MM.1S (cell line): ENCODE measurements around the gene ZSCAN31.

Experiments
- EZH2phosphoT487 ChIP-seq: fragments of 300-600 bp; sonication (generic); IDR thresholded peaks from 2 replicates; pipeline ENCODE4 v1.6.1; 2018; ENCODE audit warnings: antibody characterized with exemption, low read length
- TF ChIP-seq, protein P1 (sequence below): fragments of 300-600 bp; sonication (generic); IDR thresholded peaks from 2 replicates; pipeline ENCODE4 v1.5.1; 2016; ENCODE audit warnings: antibody characterized with exemption, low read length, mixed read lengths

GRCh38 chr6:28274888-28275287 lies 61.1 kb downstream of the ZSCAN31 start:
- TF ChIP-seq, protein P1, sequence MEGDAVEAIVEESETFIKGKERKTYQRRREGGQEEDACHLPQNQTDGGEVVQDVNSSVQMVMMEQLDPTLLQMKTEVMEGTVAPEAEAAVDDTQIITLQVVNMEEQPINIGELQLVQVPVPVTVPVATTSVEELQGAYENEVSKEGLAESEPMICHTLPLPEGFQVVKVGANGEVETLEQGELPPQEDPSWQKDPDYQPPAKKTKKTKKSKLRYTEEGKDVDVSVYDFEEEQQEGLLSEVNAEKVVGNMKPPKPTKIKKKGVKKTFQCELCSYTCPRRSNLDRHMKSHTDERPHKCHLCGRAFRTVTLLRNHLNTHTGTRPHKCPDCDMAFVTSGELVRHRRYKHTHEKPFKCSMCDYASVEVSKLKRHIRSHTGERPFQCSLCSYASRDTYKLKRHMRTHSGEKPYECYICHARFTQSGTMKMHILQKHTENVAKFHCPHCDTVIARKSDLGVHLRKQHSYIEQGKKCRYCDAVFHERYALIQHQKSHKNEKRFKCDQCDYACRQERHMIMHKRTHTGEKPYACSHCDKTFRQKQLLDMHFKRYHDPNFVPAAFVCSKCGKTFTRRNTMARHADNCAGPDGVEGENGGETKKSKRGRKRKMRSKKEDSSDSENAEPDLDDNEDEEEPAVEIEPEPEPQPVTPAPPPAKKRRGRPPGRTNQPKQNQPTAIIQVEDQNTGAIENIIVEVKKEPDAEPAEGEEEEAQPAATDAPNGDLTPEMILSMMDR = no peak
- TF ChIP-seq EZH2phosphoT487 = no peak
